Measurements from ENCODE around the gene NCAPD2.
A peak's percentile ranks its signal among the peaks of the same experiment; 100 is the strongest.

The NCAPD2 gene

GRCh38 chr12:6528539-6529235 lies 34.8 kb downstream of the NCAPD2 start:
- TF ChIP-seq ZFX (IDR thresholded peaks at IDR 0.05; ENCODE audit: borderline replicate concordance) (no peak), CTCF (IDR thresholded peaks at IDR 0.05) (no peak)
- no peak overlapping the region for H3K27ac ChIP-seq

- TF ChIP-seq ZFX (IDR thresholded peaks at IDR 0.05; ENCODE audit: borderline replicate concordance) = no peak
- TF ChIP-seq CTCF (IDR thresholded peaks at IDR 0.05) = no peak
- 0 out of 2 replicates have a peak overlapping the region, but pooled peaks have one; percentile 99 for H3K27ac ChIP-seq
Measured at GRCh38 chr12:6529291-6529737, 35.4 kb downstream of the NCAPD2 start.

GRCh38 chr12:6530576-6531260 lies 36.8 kb downstream of the NCAPD2 start:
- peak overlapping the region; percentile 99 for H3K27ac ChIP-seq
- no peak for TF ChIP-seq ZFX (IDR thresholded peaks at IDR 0.05; ENCODE audit: borderline replicate concordance)
- no peak for TF ChIP-seq CTCF (IDR thresholded peaks at IDR 0.05)

- H3K27ac ChIP-seq = peak overlapping the region; percentile 99
- no peak for TF ChIP-seq ZFX (IDR thresholded peaks at IDR 0.05; ENCODE audit: borderline replicate concordance)
- no peak for TF ChIP-seq CTCF (IDR thresholded peaks at IDR 0.05)
Measured at GRCh38 chr12:6532051-6532926, 38.4 kb downstream of the NCAPD2 start.

GRCh38 chr12:6532927-6533652 lies 39.2 kb downstream of the NCAPD2 start:
- H3K27ac ChIP-seq = peak overlapping the region; percentile 99
- TF ChIP-seq CTCF (IDR thresholded peaks at IDR 0.05) (no peak), ZFX (IDR thresholded peaks at IDR 0.05; ENCODE audit: borderline replicate concordance) (no peak)

GRCh38 chr12:6533653-6533922 lies 39.7 kb downstream of the NCAPD2 start:
- no peak for TF ChIP-seq CTCF (IDR thresholded peaks at IDR 0.05)
- TF ChIP-seq ZFX (IDR thresholded peaks at IDR 0.05; ENCODE audit: borderline replicate concordance) = no peak
- peak overlapping the region; percentile 99 for H3K27ac ChIP-seq
